GM12878 (cell line): ENCODE results near the gene PMEL. TPM values are rescaled to one million over a fixed set of nuclear protein-coding genes. Genes with fewer than 3 reads are reported as not detected.
A peak's percentile ranks its signal among the peaks of the same experiment; 100 is the strongest.

Source experiments
- ATAC-seq: fragments of 200-7000 bp; cut with Tn5 transposase; 3 replicates; pipeline ENCODE4 v1.9.1; 2020; ENCODE audit warnings: mild to moderate bottlenecking, moderate library complexity
- BruUV-seq: library from RNA; stranded (reverse); fragments of 400-500 nt; replicated peaks from 2 replicates; lab custom pipeline; 2021; lab: Mats Ljungman, UMichigan
- CTCF ChIA-PET: fragments of 300-600 bp; sonication (Branson Sonifier 250); formaldehyde crosslinking; extraction: SDS; loops from one replicate; lab custom pipeline; 2021; ENCODE audit warnings: inconsistent platforms; lab: Yijun Ruan, JAX
- POLR2A ChIA-PET: fragments of 350-600 bp; formaldehyde crosslinking; extraction: SDS; loops from one replicate; lab custom pipeline; 2021; ENCODE audit warnings: inconsistent platforms; lab: Charles Lee
- RAD21 ChIA-PET: fragments of 300-600 bp; sonication (Branson Sonifier 250); formaldehyde crosslinking; loops from one replicate; lab custom pipeline; 2023; ENCODE audit warnings: antibody characterized with exemption; ENCODE audit not compliant: unreplicated experiment; lab: Charles Lee
- SMC1A ChIA-PET: fragments of 300-600 bp; sonication (Branson Sonifier 250); formaldehyde crosslinking; loops from one replicate; lab custom pipeline; 2023; ENCODE audit not compliant: unreplicated experiment, uncharacterized antibody; lab: Charles Lee
- DNase-seq: peaks from one replicate; pipeline ENCODE4 v3.0.0-alpha.2; 2011; ENCODE audit warnings: low read depth, low spot score
- FAIRE-seq: peaks from 3 replicates; lab custom pipeline; 2011; peaks lifted over from hg19 to GRCh38; lab: Jason Lieb, UNC
- H2AFZ ChIP-seq: 2 replicates; pipeline ENCODE4 v1.6.0; 2011; ENCODE audit warnings: low read depth, low read length, control low read depth; ENCODE audit not compliant: control insufficient read depth
- H3K27ac ChIP-seq: 2 replicates; pipeline ENCODE4 v1.5.1; 2011; ENCODE audit warnings: control low read depth; ENCODE audit not compliant: control insufficient read depth, insufficient read depth
- H3K27me3 ChIP-seq, 2 experiments: replicated peaks in 1 of 2; 2 replicates each; pipeline versions ENCODE4 v1.6.0 to v1.6.1; 2011; ENCODE audit warnings: low read length in 1 of 2; ENCODE audit not compliant: control insufficient read depth in 2 of 2, insufficient read depth in 2 of 2
- H3K36me3 ChIP-seq, 2 experiments: 2 replicates each; pipeline ENCODE4 v1.5.1; 2011; ENCODE audit warnings: low read length in 1 of 2; ENCODE audit not compliant: control insufficient read depth in 2 of 2, insufficient read depth in 2 of 2
- H3K4me1 ChIP-seq: 2 replicates; pipeline ENCODE4 v1.6.1; 2011; ENCODE audit warnings: mild to moderate bottlenecking, low read length, moderate library complexity, mixed read lengths; ENCODE audit not compliant: control insufficient read depth, insufficient read depth
- H3K4me2 ChIP-seq: 2 replicates; pipeline ENCODE4 v1.6.0; 2011; ENCODE audit warnings: control low read depth; ENCODE audit not compliant: control insufficient read depth, insufficient read depth
- H3K4me3 ChIP-seq: fragments of 200-600 bp; sonication (generic); 2 replicates; pipeline ENCODE4 v1.5.1; 2016
- H3K79me2 ChIP-seq: 2 replicates; pipeline ENCODE4 v1.6.0; 2011; ENCODE audit warnings: low read length; ENCODE audit not compliant: control insufficient read depth, insufficient read depth
- H3K9ac ChIP-seq: 2 replicates; pipeline ENCODE4 v1.8.0; 2011; ENCODE audit warnings: low read length, control low read depth, mixed read lengths; ENCODE audit not compliant: control insufficient read depth, insufficient read depth
- H3K9me3 ChIP-seq: replicated peaks from 3 replicates; pipeline ENCODE4 v1.5.1; 2011; ENCODE audit warnings: mild to moderate bottlenecking, low read length; ENCODE audit not compliant: control insufficient read depth, insufficient read depth
- H4K20me1 ChIP-seq: 2 replicates; pipeline ENCODE4 v1.6.0; 2011; ENCODE audit not compliant: control insufficient read depth, insufficient read depth
- BRCA1 ChIP-seq: IDR thresholded peaks from 2 replicates; pipeline ENCODE4 v1.6.1; 2011; ENCODE audit warnings: low read depth, low read length, improper control_type of control experiment
- CBFB ChIP-seq: IDR thresholded peaks from 2 replicates; pipeline ENCODE4 v1.6.1; 2016; ENCODE audit warnings: antibody characterized with exemption, low read depth
- CHD1 ChIP-seq: IDR thresholded peaks from 2 replicates; pipeline ENCODE4 v1.6.1; 2012; ENCODE audit warnings: low read depth, low read length, improper control_type of control experiment
- CHD4 ChIP-seq: fragments of 200-600 bp; sonication (generic); IDR thresholded peaks from 2 replicates; pipeline ENCODE4 v1.6.1; 2016; ENCODE audit warnings: mild to moderate bottlenecking
- CREB1 ChIP-seq: IDR thresholded peaks from 2 replicates; pipeline ENCODE4 v1.6.1; 2012; ENCODE audit warnings: low read depth, mild to moderate bottlenecking, inconsistent platforms
- CREM ChIP-seq: IDR thresholded peaks from 2 replicates; pipeline ENCODE4 v1.6.1; 2014; ENCODE audit warnings: antibody characterized with exemption, low read depth
- EGR1 ChIP-seq, 2 experiments: IDR thresholded peaks; 1 replicate in 1 of 2; 2 replicates in 1 of 2; pipeline ENCODE4 v1.6.1; 2011 to 2012; ENCODE audit warnings: low read depth in 2 of 2, low read length in 2 of 2, borderline replicate concordance in 1 of 2, mild to moderate bottlenecking in 1 of 2, moderate library complexity in 1 of 2
- EZH2 ChIP-seq: IDR thresholded peaks from 2 replicates; pipeline ENCODE4 v1.6.1; 2012; ENCODE audit warnings: low read depth, mild to moderate bottlenecking, control low read depth, inconsistent platforms, low read length, borderline replicate concordance; ENCODE audit not compliant: control insufficient read depth
- FOXK2 ChIP-seq: fragments of 450-650 bp; IDR thresholded peaks from 2 replicates; pipeline ENCODE4 v1.6.1; 2017; ENCODE audit warnings: mild to moderate bottlenecking, moderate library complexity
- GATAD2B ChIP-seq: fragments of 450-650 bp; conservative IDR thresholded peaks from 2 replicates; pipeline ENCODE4 v1.6.1; 2017; ENCODE audit warnings: low read depth, mild to moderate bottlenecking, moderate library complexity
- MEF2A ChIP-seq: IDR thresholded peaks from 2 replicates; pipeline ENCODE4 v1.6.1; 2011; ENCODE audit warnings: low read depth, mild to moderate bottlenecking, low read length, moderate library complexity; ENCODE audit not compliant: insufficient read depth
- MTA3 ChIP-seq: IDR thresholded peaks from 2 replicates; pipeline ENCODE4 v1.6.1; 2012; ENCODE audit warnings: low read length, inconsistent platforms, borderline replicate concordance
- NFIC ChIP-seq: IDR thresholded peaks from 2 replicates; pipeline ENCODE4 v1.6.1; 2012; ENCODE audit warnings: low read depth, mild to moderate bottlenecking, inconsistent platforms, low read length, moderate library complexity
- NKRF ChIP-seq: fragments of 450-650 bp; conservative IDR thresholded peaks from 2 replicates; pipeline ENCODE4 v1.6.1; 2017; ENCODE audit warnings: mild to moderate bottlenecking, moderate library complexity
- NR2C1 ChIP-seq: fragments of 450-650 bp; IDR thresholded peaks from 2 replicates; pipeline ENCODE4 v1.6.1; 2017; ENCODE audit warnings: antibody characterized with exemption, mild to moderate bottlenecking, moderate library complexity
- PML ChIP-seq: IDR thresholded peaks from 2 replicates; pipeline ENCODE4 v1.6.1; 2012; ENCODE audit warnings: low read length, inconsistent platforms
- POLR2A ChIP-seq: IDR thresholded peaks from 2 replicates; pipeline ENCODE4 v1.6.1; 2011; ENCODE audit warnings: low read depth, mild to moderate bottlenecking, low read length
- SIX5 ChIP-seq: IDR thresholded peaks from 2 replicates; pipeline ENCODE4 v1.6.1; 2011; ENCODE audit warnings: mild to moderate bottlenecking, low read depth, low read length, moderate library complexity; ENCODE audit not compliant: severe bottlenecking
- SMAD1 ChIP-seq: fragments of 450-650 bp; IDR thresholded peaks from 2 replicates; pipeline ENCODE4 v1.6.1; 2018; ENCODE audit warnings: mild to moderate bottlenecking, low read depth; ENCODE audit not compliant: partially characterized antibody
- SP1 ChIP-seq: IDR thresholded peaks from one replicate; pipeline ENCODE4 v1.6.1; 2011; ENCODE audit warnings: low read depth, low read length
- SREBF2 ChIP-seq: IDR thresholded peaks from 2 replicates; pipeline ENCODE4 v1.6.1; 2012; ENCODE audit warnings: mild to moderate bottlenecking, low read length
- SRF ChIP-seq, 2 experiments: IDR thresholded peaks; 2 replicates each; pipeline ENCODE4 v1.6.1; 2011; ENCODE audit warnings: low read depth in 2 of 2, low read length in 2 of 2, mild to moderate bottlenecking in 1 of 2, moderate library complexity in 1 of 2
- STAT3 ChIP-seq: IDR thresholded peaks from 2 replicates; pipeline ENCODE4 v1.6.1; 2011; ENCODE audit warnings: low read depth, low read length, improper control_type of control experiment
- TCF12 ChIP-seq: IDR thresholded peaks from 2 replicates; pipeline ENCODE4 v1.6.1; 2011; ENCODE audit warnings: low read depth, mild to moderate bottlenecking, low read length
- TCF7 ChIP-seq: IDR thresholded peaks from 2 replicates; pipeline ENCODE4 v1.6.1; 2014; ENCODE audit warnings: antibody characterized with exemption, borderline replicate concordance
- ZNF384 ChIP-seq: IDR thresholded peaks from 2 replicates; pipeline ENCODE4 v1.6.1; 2012; ENCODE audit warnings: low read depth, mild to moderate bottlenecking, low read length, improper control_type of control experiment, borderline replicate concordance
- WGBS: methylation state at CpG from one replicate; pipeline ENCODE4 v1.1.6; 2016; ENCODE audit warnings: low lambda C conversion rate; ENCODE audit not compliant: insufficient replicate concordance, insufficient coverage; ENCODE audit errors: missing lambda C conversion rate; 5-methylcytosine and 5-hydroxymethylcytosine counted together
- in situ Hi-C: fragments of 300-500 bp; cut with MboI; formaldehyde crosslinking; loops from 9 replicates; pipeline ENCODE4 v1.14.3; 2018; ENCODE audit warnings: mixed read lengths
- intact Hi-C: fragments of 100-400 bp; cut with micrococcal nuclease; formaldehyde crosslinking; loops from one replicate; pipeline ENCODE4 v1.14.2; 2022; ENCODE audit not compliant: unreplicated experiment
- polyA plus RNA-seq, 11 experiments: library from polyadenylated mRNA; depleted of rRNA in 4 of 11; unstranded in 6 of 11; stranded (reverse) in 5 of 11; fragments of >200 nt; fragmentation: Nextera tagmentation in 4 of 11; fragmentation: Illumina TruSeq in 1 of 11; extraction: Ambion mirVana in 4 of 11; extraction: Trizol in 1 of 11; gene quantifications; 1 replicate in 1 of 11; 2 replicates in 10 of 11; pipeline versions ENCODE4 v1.2.1 to v1.2.3, GENCODE V29; 2011 to 2016; ENCODE audit warnings: inconsistent platforms in 2 of 11, missing spikeins in 2 of 11, low read depth in 1 of 11
- total RNA-seq, 4 experiments: library from RNA; depleted of rRNA in 3 of 4; stranded (reverse); fragments of >200 nt in 3 of 4; fragmentation: Illumina TruSeq in 1 of 4; extraction: Trizol in 1 of 4; gene quantifications; 2 replicates each; pipeline versions ENCODE4 v1.2.1 to v1.2.3, GENCODE V29; 2013 to 2021

PMEL gene
- total and polyA plus RNA-seq, 10 of the 15 experiments (the other 5 are each of a cell fraction or from before 2014, with no cell fraction given): 0.32 to 1.6 (median 0.56) TPM

- TF ChIP-seq CBFB (0 out of 2 replicates have a peak, but pooled peaks have one; percentile 56), PML (peak; percentile 84), GATAD2B (peak; percentile 36; the same call in 1 of the 2 replicates), FOXK2 (no peak), SMAD1 (peak; percentile 12), SP1 (peak; percentile 84), TCF7 (no peak), NKRF (peak; percentile 89), NFIC (no peak), CREB1 (peak; percentile 67), EZH2 (no peak)
Measured at GRCh38 chr12:55966408-55967281, 803 bp upstream of the PMEL start, which contains the start of gene CDK2 (continued).

DNA sequence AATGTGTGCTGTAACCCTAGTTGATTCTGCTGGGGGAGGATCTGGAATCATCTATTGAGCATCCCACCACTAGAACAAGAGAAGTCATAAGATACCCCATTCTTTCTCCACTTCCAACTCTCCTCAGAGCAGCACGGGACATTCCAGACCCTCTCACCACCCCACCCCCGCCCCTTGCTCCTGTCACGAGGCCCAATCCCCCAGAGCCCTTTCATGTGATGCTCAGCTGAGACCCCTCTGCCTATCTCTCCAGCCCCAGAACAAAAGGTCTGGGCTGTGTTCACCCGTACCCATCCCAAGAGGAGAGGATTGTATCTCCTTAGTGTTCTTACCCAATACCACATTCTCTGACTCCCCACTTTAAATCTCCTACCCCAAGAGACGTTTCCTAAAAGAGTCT is 602 bp downstream of the PMEL start:
- no peak overlapping the region for H3K9ac ChIP-seq
- H3K4me3 ChIP-seq: no peak overlapping the region
- no peak overlapping the region for H3K4me2 ChIP-seq
- 82% methylated on average over 4 of the region's 5 CpGs for WGBS
- H4K20me1 ChIP-seq: no peaks in the 10 kb centered on the region
- ChIA-PET RAD21 (no interaction called here), POLR2A (no interaction called here), SMC1A (no interaction called here), CTCF (interaction anchor here (0.6 kb wide), 1 partner anchor 34 kb away, joined by 3 read pairs; the partner anchor contains the start of gene DGKA)
- no peak overlapping the region for H2AFZ ChIP-seq
- H3K79me2 ChIP-seq: peaks cover 24% of the 10 kb centered on the region
- H3K27me3 ChIP-seq: no peaks in the 10 kb centered on the region
- peaks cover 12% of the 10 kb centered on the region for H3K4me1 ChIP-seq
- peaks cover 0 to 4% of the 10 kb centered on the region in 2 experiments; a peak in 2 of 4 replicates for H3K36me3 ChIP-seq
- in situ Hi-C loops: no loop called here
- no peak for FAIRE-seq
- no peak for ATAC-seq
- no peak for DNase-seq
- no peaks in the 10 kb centered on the region for H3K9me3 ChIP-seq
- H3K27ac ChIP-seq: no peak overlapping the region
- BruUV-seq: no TSS peak
- intact Hi-C loops: no loop called here
- no peak for TF ChIP-seq BRCA1
- no peak for TF ChIP-seq MEF2A
- no peak for TF ChIP-seq CREM
- no peak for TF ChIP-seq SRF (IDR thresholded peaks at IDR 0.05; ENCODE audit: low read depth in 2 of 2, low read length in 2 of 2)
- TF ChIP-seq MTA3: no peak
- no peak for TF ChIP-seq CHD1
- no peak for TF ChIP-seq SIX5
- no peak for TF ChIP-seq STAT3
- no peak for TF ChIP-seq ZNF384
- no peak for TF ChIP-seq TCF12
- no peak for TF ChIP-seq SREBF2
- TF ChIP-seq CHD4: no peak
- TF ChIP-seq EGR1 (IDR thresholded peaks at IDR 0.05; ENCODE audit: borderline replicate concordance in 1 of 2, low read depth in 2 of 2, low read length in 2 of 2): no peak
- TF ChIP-seq NR2C1: no peak
- TF ChIP-seq POLR2A: no peak
